ENCODE data around the gene ZWILCH.
"Not testable (repeated sequence)": the region's sequence is repeated elsewhere in the genome, so short reads cannot be mapped to it uniquely, and the experiment has no call there.

GRCh38 chr15:66503041-66503648, 2.0 kb upstream of the ZWILCH start:
- TF ChIP-seq CTCF (IDR thresholded peaks at IDR 0.05; ENCODE audit: low read depth, low read length); EZH2phosphoT487 (IDR thresholded peaks at IDR 0.05; ENCODE audit: low read depth): not testable (repeated sequence)
